GM12878 (cell line): ENCODE measurements around the gene SLC37A2. TPM values are rescaled to one million over a fixed set of nuclear protein-coding genes. Genes with fewer than 3 reads are reported as not detected.
A peak's percentile ranks its signal among the peaks of the same experiment; 100 is the strongest.

ENCODE experiments used
- ASH2L ChIP-seq: fragments of 300-600, 200-600 bp; sonication (generic); IDR thresholded peaks from 2 replicates; pipeline ENCODE4 v1.6.1; 2017; ENCODE audit warnings: low read depth, mild to moderate bottlenecking, borderline replicate concordance
- CREM ChIP-seq: IDR thresholded peaks from 2 replicates; pipeline ENCODE4 v1.6.1; 2014; ENCODE audit warnings: antibody characterized with exemption, low read depth
- EP300 ChIP-seq, 2 experiments: fragments of 150-350 bp in 1 of 2; IDR thresholded peaks; 2 replicates each; pipeline ENCODE4 v1.6.1; 2011 to 2012; ENCODE audit warnings: low read depth in 2 of 2, low read length in 2 of 2, borderline replicate concordance in 1 of 2, improper control_type of control experiment in 1 of 2, inconsistent platforms in 1 of 2; ENCODE audit not compliant: control insufficient read depth in 1 of 2
- HDAC2 ChIP-seq: fragments of 200-600 bp; sonication (generic); IDR thresholded peaks from 2 replicates; pipeline ENCODE4 v1.6.1; 2017
- MEF2B ChIP-seq: fragments of 450-650 bp; IDR thresholded peaks from 2 replicates; pipeline ENCODE4 v1.6.1; 2018; ENCODE audit warnings: mild to moderate bottlenecking, moderate library complexity; ENCODE audit not compliant: partially characterized antibody, poor library complexity, severe bottlenecking
- NBN ChIP-seq: fragments of 450-650 bp; IDR thresholded peaks from 2 replicates; pipeline ENCODE4 v1.6.1; 2016
- PAX8 ChIP-seq: fragments of 450-650 bp; IDR thresholded peaks from 2 replicates; pipeline ENCODE4 v1.6.1; 2017; ENCODE audit warnings: mild to moderate bottlenecking, moderate library complexity
- RAD21 ChIP-seq: IDR thresholded peaks from 2 replicates; pipeline ENCODE4 v1.6.1; 2011; ENCODE audit warnings: mild to moderate bottlenecking, low read depth, low read length, moderate library complexity; ENCODE audit not compliant: insufficient read depth
- SMC3 ChIP-seq: IDR thresholded peaks from 2 replicates; pipeline ENCODE4 v1.6.1; 2011; ENCODE audit warnings: low read length, improper control_type of control experiment, borderline replicate concordance
- TBL1XR1 ChIP-seq: IDR thresholded peaks from 2 replicates; pipeline ENCODE4 v1.6.1; 2012; ENCODE audit warnings: low read depth, low read length, improper control_type of control experiment
- TCF12 ChIP-seq: IDR thresholded peaks from 2 replicates; pipeline ENCODE4 v1.6.1; 2011; ENCODE audit warnings: low read depth, mild to moderate bottlenecking, low read length
- ZNF622 ChIP-seq: fragments of 450-650 bp; IDR thresholded peaks from 2 replicates; pipeline ENCODE4 v1.6.1; 2017; ENCODE audit warnings: mild to moderate bottlenecking, inconsistent platforms
- ZSCAN29 ChIP-seq: fragments of 450-650 bp; IDR thresholded peaks from 2 replicates; pipeline ENCODE4 v1.6.1; 2017; ENCODE audit warnings: mild to moderate bottlenecking, moderate library complexity
- polyA plus RNA-seq, 11 experiments: library from polyadenylated mRNA; depleted of rRNA in 4 of 11; unstranded in 6 of 11; stranded (reverse) in 5 of 11; fragments of >200 nt; fragmentation: Nextera tagmentation in 4 of 11; fragmentation: Illumina TruSeq in 1 of 11; extraction: Ambion mirVana in 4 of 11; extraction: Trizol in 1 of 11; gene quantifications; 1 replicate in 1 of 11; 2 replicates in 10 of 11; pipeline versions ENCODE4 v1.2.1 to v1.2.3, GENCODE V29; 2011 to 2016; ENCODE audit warnings: inconsistent platforms in 2 of 11, missing spikeins in 2 of 11, low read depth in 1 of 11
- total RNA-seq, 4 experiments: library from RNA; depleted of rRNA in 3 of 4; stranded (reverse); fragments of >200 nt in 3 of 4; fragmentation: Illumina TruSeq in 1 of 4; extraction: Trizol in 1 of 4; gene quantifications; 2 replicates each; pipeline versions ENCODE4 v1.2.1 to v1.2.3, GENCODE V29; 2013 to 2021
- TF ChIP-seq, protein P1 (sequence below): fragments of 450-650 bp; IDR thresholded peaks from 2 replicates; pipeline ENCODE4 v1.6.1; 2018; ENCODE audit warnings: borderline replicate concordance, mild to moderate bottlenecking; ENCODE audit not compliant: partially characterized antibody
- TF ChIP-seq, protein P2 (sequence below): IDR thresholded peaks from 2 replicates; pipeline ENCODE4 v1.6.1; 2011; ENCODE audit warnings: low read depth, low read length, improper control_type of control experiment, borderline replicate concordance
- TF ChIP-seq, protein P3 (sequence below): fragments of 450-650 bp; IDR thresholded peaks from 2 replicates; pipeline ENCODE4 v1.6.1; 2016; ENCODE audit warnings: mild to moderate bottlenecking, moderate library complexity, borderline replicate concordance
- TF ChIP-seq, protein P4 (sequence below): fragments of 450-650 bp; IDR thresholded peaks from 2 replicates; pipeline ENCODE4 v1.6.1; 2017; ENCODE audit warnings: mild to moderate bottlenecking, moderate library complexity

SLC37A2 gene
- total and polyA plus RNA-seq, 10 of the 15 experiments (the other 5 are each of a cell fraction or from before 2014, with no cell fraction given) = 0.26 to 9.8 (median 2.0) TPM

DNA sequence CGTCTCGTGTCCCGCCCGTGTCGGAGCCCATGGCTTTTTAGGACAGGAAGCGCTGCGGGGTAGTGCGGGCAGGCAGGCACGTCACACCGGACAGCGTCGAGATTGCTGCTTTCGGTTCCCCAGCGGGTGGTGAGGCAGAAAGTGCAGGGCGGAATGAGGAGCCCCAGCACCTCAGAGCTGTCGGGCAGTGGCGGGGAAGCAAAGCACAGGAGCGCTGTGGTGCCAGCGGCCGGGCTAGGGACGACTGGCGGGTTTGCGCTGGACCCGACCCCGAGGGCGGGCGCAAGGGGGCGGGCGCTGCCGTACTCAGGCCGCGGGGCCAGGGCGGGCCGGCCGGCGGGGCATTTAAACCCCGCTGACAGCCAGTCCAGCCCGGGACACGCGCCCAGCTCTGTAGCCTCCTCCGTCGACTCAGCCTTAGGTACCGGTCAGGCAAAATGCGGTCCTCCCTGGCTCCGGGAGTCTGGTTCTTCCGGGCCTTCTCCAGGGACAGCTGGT, at the start of gene SLC37A2 (continued):
- TF ChIP-seq, protein P1, sequence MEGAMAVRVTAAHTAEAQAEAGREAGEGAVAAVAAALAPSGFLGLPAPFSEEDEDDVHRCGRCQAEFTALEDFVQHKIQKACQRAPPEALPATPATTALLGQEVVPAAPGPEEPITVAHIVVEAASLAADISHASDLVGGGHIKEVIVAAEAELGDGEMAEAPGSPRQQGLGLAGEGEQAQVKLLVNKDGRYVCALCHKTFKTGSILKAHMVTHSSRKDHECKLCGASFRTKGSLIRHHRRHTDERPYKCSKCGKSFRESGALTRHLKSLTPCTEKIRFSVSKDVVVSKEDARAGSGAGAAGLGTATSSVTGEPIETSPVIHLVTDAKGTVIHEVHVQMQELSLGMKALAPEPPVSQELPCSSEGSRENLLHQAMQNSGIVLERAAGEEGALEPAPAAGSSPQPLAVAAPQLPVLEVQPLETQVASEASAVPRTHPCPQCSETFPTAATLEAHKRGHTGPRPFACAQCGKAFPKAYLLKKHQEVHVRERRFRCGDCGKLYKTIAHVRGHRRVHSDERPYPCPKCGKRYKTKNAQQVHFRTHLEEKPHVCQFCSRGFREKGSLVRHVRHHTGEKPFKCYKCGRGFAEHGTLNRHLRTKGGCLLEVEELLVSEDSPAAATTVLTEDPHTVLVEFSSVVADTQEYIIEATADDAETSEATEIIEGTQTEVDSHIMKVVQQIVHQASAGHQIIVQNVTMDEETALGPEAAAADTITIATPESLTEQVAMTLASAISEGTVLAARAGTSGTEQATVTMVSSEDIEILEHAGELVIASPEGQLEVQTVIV = no peak
- TF ChIP-seq CREM (peak; percentile 92), ASH2L (no peak), EP300 (IDR thresholded peaks at IDR 0.05; ENCODE audit: borderline replicate concordance in 1 of 2, control insufficient read depth in 1 of 2, low read depth in 2 of 2, low read length in 2 of 2) (peak in 1 of 2 experiments; percentile 64; a peak in 1 of 4 replicates), NBN (peak; percentile 92), HDAC2 (no peak), TBL1XR1 (peak; percentile 52; the same call in 1 of the 2 replicates), MEF2B (peak; percentile 47), ZSCAN29 (peak; percentile 60; the same call in 1 of the 2 replicates), PAX8 (no peak), SMC3 (peak; percentile 18; the same call in 1 of the 2 replicates), RAD21 (no peak), ZNF622 (no peak), TCF12 (peak; percentile 40; the same call in 1 of the 2 replicates)
- TF ChIP-seq, protein P2, sequence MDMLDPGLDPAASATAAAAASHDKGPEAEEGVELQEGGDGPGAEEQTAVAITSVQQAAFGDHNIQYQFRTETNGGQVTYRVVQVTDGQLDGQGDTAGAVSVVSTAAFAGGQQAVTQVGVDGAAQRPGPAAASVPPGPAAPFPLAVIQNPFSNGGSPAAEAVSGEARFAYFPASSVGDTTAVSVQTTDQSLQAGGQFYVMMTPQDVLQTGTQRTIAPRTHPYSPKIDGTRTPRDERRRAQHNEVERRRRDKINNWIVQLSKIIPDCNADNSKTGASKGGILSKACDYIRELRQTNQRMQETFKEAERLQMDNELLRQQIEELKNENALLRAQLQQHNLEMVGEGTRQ = peak; percentile 48
- TF ChIP-seq, protein P3, sequence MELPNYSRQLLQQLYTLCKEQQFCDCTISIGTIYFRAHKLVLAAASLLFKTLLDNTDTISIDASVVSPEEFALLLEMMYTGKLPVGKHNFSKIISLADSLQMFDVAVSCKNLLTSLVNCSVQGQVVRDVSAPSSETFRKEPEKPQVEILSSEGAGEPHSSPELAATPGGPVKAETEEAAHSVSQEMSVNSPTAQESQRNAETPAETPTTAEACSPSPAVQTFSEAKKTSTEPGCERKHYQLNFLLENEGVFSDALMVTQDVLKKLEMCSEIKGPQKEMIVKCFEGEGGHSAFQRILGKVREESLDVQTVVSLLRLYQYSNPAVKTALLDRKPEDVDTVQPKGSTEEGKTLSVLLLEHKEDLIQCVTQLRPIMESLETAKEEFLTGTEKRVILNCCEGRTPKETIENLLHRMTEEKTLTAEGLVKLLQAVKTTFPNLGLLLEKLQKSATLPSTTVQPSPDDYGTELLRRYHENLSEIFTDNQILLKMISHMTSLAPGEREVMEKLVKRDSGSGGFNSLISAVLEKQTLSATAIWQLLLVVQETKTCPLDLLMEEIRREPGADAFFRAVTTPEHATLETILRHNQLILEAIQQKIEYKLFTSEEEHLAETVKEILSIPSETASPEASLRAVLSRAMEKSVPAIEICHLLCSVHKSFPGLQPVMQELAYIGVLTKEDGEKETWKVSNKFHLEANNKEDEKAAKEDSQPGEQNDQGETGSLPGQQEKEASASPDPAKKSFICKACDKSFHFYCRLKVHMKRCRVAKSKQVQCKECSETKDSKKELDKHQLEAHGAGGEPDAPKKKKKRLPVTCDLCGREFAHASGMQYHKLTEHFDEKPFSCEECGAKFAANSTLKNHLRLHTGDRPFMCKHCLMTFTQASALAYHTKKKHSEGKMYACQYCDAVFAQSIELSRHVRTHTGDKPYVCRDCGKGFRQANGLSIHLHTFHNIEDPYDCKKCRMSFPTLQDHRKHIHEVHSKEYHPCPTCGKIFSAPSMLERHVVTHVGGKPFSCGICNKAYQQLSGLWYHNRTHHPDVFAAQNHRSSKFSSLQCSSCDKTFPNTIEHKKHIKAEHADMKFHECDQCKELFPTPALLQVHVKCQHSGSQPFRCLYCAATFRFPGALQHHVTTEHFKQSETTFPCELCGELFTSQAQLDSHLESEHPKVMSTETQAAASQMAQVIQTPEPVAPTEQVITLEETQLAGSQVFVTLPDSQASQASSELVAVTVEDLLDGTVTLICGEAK = no peak
- TF ChIP-seq, protein P4, sequence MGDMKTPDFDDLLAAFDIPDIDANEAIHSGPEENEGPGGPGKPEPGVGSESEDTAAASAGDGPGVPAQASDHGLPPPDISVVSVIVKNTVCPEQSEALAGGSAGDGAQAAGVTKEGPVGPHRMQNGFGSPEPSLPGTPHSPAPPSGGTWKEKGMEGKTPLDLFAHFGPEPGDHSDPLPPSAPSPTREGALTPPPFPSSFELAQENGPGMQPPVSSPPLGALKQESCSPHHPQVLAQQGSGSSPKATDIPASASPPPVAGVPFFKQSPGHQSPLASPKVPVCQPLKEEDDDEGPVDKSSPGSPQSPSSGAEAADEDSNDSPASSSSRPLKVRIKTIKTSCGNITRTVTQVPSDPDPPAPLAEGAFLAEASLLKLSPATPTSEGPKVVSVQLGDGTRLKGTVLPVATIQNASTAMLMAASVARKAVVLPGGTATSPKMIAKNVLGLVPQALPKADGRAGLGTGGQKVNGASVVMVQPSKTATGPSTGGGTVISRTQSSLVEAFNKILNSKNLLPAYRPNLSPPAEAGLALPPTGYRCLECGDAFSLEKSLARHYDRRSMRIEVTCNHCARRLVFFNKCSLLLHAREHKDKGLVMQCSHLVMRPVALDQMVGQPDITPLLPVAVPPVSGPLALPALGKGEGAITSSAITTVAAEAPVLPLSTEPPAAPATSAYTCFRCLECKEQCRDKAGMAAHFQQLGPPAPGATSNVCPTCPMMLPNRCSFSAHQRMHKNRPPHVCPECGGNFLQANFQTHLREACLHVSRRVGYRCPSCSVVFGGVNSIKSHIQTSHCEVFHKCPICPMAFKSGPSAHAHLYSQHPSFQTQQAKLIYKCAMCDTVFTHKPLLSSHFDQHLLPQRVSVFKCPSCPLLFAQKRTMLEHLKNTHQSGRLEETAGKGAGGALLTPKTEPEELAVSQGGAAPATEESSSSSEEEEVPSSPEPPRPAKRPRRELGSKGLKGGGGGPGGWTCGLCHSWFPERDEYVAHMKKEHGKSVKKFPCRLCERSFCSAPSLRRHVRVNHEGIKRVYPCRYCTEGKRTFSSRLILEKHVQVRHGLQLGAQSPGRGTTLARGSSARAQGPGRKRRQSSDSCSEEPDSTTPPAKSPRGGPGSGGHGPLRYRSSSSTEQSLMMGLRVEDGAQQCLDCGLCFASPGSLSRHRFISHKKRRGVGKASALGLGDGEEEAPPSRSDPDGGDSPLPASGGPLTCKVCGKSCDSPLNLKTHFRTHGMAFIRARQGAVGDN = peak; percentile 65
